ENCODE measurements around the gene NEMP1. TPM values are rescaled to one million over a fixed set of nuclear protein-coding genes. Genes with fewer than 3 reads are reported as not detected.

Gene NEMP1
- total and polyA plus RNA-seq, 2 of the 13 experiments (the other 11 are each of a cell fraction or from before 2014, with no cell fraction given) = 11.4 to 12.9 TPM

DNA sequence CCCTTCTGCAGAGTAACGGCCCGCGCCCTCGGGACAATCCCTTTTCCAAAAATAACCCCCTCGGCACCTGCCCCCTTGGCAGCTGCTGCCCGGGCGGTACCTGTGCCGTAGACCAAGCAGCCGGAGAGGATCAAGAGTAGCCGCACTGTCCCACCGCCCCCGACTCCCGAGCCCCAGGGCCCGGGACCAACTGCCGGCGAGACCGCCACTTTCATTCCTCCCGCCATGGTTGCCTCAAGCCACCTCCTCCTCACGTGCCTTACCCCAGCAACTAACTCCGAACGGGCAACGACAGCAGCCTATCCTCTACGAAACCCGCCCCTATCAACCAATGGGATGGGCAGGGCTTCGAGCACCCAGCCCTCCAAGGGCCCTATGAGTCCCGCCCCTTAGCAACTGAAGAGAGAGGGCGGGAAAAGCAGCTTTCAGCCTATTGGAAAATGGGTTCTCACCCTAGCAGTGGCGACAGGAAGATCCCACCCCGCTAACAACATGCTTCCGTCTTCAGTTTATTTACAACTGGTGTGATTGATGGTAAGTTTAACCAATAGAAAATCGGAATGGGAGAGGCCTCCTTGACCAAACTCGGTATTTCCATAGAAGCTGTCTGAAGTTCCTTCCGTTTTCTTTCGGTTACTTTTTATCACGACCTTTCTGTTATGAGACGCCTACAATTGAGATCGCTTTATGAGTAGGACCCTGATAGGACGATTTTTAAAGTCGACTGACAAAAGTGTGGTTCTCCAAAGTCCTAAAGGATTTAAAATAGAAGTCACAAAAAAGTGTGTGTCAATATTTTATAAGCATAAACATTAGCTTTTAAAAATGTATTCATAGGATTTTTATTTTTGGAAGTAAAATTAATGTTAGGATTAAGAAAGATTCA, at the start of gene NEMP1 (continued):
- TF ChIP-seq ATM (IDR thresholded peaks at IDR 0.05; ENCODE audit: borderline replicate concordance) (no peak), SIN3A (IDR thresholded peaks at IDR 0.05; ENCODE audit: borderline replicate concordance, low read depth, low read length) (peak; percentile 96), SP140L (CRISPR knock-in tag; IDR thresholded peaks at IDR 0.05; ENCODE audit: borderline replicate concordance) (peak; percentile 25; the same call in 1 of the 2 replicates), HMG20A (CRISPR knock-in tag; IDR thresholded peaks at IDR 0.05; ENCODE audit: borderline replicate concordance) (no peak), DMAP1 (CRISPR knock-in tag; IDR thresholded peaks at IDR 0.05) (peak; percentile 68; the same call in 1 of the 2 replicates), TOE1 (CRISPR knock-in tag; IDR thresholded peaks at IDR 0.05) (no peak), ATF7-NPFF (CRISPR knock-in tag; IDR thresholded peaks at IDR 0.05; ENCODE audit: low read depth) (peak; percentile 93), ZNF101 (CRISPR knock-in tag; IDR thresholded peaks at IDR 0.05; ENCODE audit: borderline replicate concordance, low read depth) (no peak), ZNF691 (CRISPR knock-in tag; IDR thresholded peaks at IDR 0.05; ENCODE audit: borderline replicate concordance, low read depth) (peak; percentile 50; the same call in 1 of the 2 replicates), THAP11 (CRISPR knock-in tag; IDR thresholded peaks at IDR 0.05) (peak; percentile 85), ZNF160 (CRISPR knock-in tag; IDR thresholded peaks at IDR 0.05) (no peak), ZNF766 (CRISPR knock-in tag; IDR thresholded peaks at IDR 0.05; ENCODE audit: borderline replicate concordance) (no peak), ZBTB7A (CRISPR knock-in tag; IDR thresholded peaks at IDR 0.05) (no peak), U2AF2 (IDR thresholded peaks at IDR 0.05; ENCODE audit: low read depth, low read length) (no peak), MED1 (CRISPR knock-in tag; IDR thresholded peaks at IDR 0.05) (0 out of 2 replicates have a peak, but pooled peaks have one; percentile 18), YEATS4 (CRISPR knock-in tag; IDR thresholded peaks at IDR 0.05; ENCODE audit: borderline replicate concordance) (no peak), ZBTB1 (CRISPR knock-in tag; IDR thresholded peaks at IDR 0.05; ENCODE audit: borderline replicate concordance) (no peak), ZNF746 (CRISPR knock-in tag; IDR thresholded peaks at IDR 0.05) (no peak; the same call in 1 of the 2 replicates), KDM4B (CRISPR knock-in tag; IDR thresholded peaks at IDR 0.05) (no peak)
- TF ChIP-seq, protein P1, sequence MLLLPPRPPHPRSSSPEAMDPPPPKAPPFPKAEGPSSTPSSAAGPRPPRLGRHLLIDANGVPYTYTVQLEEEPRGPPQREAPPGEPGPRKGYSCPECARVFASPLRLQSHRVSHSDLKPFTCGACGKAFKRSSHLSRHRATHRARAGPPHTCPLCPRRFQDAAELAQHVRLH (CRISPR knock-in tag; IDR thresholded peaks at IDR 0.05; ENCODE audit: borderline replicate concordance, low read depth) = peak; percentile 81; the same call in 1 of the 2 replicates
- TF ChIP-seq, protein P2, sequence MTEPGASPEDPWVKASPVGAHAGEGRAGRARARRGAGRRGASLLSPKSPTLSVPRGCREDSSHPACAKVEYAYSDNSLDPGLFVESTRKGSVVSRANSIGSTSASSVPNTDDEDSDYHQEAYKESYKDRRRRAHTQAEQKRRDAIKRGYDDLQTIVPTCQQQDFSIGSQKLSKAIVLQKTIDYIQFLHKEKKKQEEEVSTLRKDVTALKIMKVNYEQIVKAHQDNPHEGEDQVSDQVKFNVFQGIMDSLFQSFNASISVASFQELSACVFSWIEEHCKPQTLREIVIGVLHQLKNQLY (CRISPR knock-in tag; IDR thresholded peaks at IDR 0.05) = no peak
- TF ChIP-seq, protein P3, sequence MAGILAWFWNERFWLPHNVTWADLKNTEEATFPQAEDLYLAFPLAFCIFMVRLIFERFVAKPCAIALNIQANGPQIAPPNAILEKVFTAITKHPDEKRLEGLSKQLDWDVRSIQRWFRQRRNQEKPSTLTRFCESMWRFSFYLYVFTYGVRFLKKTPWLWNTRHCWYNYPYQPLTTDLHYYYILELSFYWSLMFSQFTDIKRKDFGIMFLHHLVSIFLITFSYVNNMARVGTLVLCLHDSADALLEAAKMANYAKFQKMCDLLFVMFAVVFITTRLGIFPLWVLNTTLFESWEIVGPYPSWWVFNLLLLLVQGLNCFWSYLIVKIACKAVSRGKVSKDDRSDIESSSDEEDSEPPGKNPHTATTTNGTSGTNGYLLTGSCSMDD (CRISPR knock-in tag; IDR thresholded peaks at IDR 0.05) = no peak
- TF ChIP-seq, protein P4, sequence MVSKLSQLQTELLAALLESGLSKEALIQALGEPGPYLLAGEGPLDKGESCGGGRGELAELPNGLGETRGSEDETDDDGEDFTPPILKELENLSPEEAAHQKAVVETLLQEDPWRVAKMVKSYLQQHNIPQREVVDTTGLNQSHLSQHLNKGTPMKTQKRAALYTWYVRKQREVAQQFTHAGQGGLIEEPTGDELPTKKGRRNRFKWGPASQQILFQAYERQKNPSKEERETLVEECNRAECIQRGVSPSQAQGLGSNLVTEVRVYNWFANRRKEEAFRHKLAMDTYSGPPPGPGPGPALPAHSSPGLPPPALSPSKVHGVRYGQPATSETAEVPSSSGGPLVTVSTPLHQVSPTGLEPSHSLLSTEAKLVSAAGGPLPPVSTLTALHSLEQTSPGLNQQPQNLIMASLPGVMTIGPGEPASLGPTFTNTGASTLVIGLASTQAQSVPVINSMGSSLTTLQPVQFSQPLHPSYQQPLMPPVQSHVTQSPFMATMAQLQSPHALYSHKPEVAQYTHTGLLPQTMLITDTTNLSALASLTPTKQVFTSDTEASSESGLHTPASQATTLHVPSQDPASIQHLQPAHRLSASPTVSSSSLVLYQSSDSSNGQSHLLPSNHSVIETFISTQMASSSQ (IDR thresholded peaks at IDR 0.05; ENCODE audit: low read depth) = no peak
- TF ChIP-seq, protein P4 (CRISPR knock-in tag; IDR thresholded peaks at IDR 0.05; ENCODE audit: borderline replicate concordance) = no peak

Measured in HepG2 (cell line).